HG02840 (cell line): ENCODE measurements around the gene DCLK2.

Experiments used
- ATAC-seq: cut with Tn5 transposase; IDR thresholded peaks from one replicate; pipeline ENCODE4 v1.9.1; 2021; ENCODE audit warnings: mild to moderate bottlenecking, moderate library complexity, moderate number of reproducible peaks; ENCODE audit not compliant: unreplicated experiment, low FRiP score

The DCLK2 gene

DNA sequence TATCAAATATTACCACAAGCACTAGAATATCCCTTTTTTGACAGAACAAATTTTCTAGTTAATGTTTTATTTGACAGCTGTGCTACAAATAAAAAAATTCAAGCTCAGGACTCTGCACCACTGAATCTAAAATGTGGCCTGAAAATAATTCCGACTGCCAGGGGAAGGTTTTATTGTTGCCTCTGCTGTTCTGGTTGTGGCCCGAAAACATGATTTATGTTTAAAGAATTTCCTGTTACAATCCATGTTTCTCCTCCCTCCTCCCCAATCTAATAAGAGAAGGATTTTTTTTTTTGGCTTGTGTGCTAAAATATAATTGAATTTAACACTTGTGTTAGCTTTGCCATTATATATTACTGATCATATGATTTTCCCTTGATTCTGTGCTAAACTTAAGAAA lies 227.8 kb downstream of the DCLK2 start:
- no peak for ATAC-seq

DNA sequence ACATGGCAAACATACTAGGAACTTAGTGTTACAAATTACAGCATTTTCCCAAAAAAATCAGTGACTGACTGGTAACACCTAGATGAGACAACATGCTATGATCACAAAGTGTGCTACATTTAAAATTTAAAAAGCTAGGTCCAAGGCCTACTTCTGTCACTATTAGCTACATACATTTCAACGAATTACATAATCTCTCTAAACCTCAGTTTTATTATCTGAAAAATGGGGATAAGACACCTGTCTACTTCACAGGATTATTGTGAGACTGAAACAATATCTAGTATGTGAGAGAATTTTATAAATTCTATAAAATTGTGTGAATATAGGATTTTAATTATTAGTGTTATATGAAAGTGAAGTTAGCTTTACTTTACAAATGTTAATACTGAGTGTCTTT lies 228.5 kb downstream of the DCLK2 start:
- no peak for ATAC-seq
